IMR-90 (cell line): Measurements from ENCODE around the gene CHCHD1.

ENCODE experiments used
- FOS ChIP-seq: fragments of 150-350 bp; IDR thresholded peaks from 2 replicates; pipeline ENCODE4 v1.6.1; 2016; ENCODE audit warnings: low read depth, low read length
- POLR2A ChIP-seq: IDR thresholded peaks from 2 replicates; pipeline ENCODE4 v1.6.1; 2012; ENCODE audit warnings: mild to moderate bottlenecking, low read depth, low read length
- RAD21 ChIP-seq: IDR thresholded peaks from 2 replicates; pipeline ENCODE4 v1.6.1; 2012; ENCODE audit warnings: low read length, improper control_type of control experiment
- TF ChIP-seq, protein P1 (sequence below): conservative IDR thresholded peaks from 2 replicates; pipeline ENCODE4 v1.5.1; 2012; ENCODE audit warnings: mild to moderate bottlenecking, low read depth, low read length, improper control_type of control experiment
- TF ChIP-seq, protein P2 (sequence below): fragments of 150-350 bp; IDR thresholded peaks from 2 replicates; pipeline ENCODE4 v1.6.1; 2017; ENCODE audit warnings: mild to moderate bottlenecking, antibody characterized with exemption, low read length, low read depth

DNA sequence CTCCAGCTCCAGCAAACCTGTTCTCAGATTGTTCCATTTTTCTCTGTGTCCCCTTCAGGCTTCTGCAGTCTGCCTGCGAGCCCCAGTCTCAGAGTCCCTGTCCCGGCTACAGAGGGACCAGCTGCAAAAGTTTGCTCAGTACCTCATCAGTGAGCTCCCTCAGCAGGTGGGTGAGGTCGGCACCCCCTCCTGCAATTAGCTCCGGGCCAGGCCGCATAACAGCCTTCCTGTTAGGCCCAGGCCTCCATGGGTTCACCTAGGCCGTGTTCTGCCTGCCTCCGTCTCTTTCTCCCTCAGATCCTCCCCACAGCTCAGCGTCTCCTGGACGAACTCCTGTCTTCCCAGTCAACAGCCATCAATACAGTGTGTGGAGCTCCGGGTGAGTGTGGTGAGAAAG is 7.8 kb downstream of the CHCHD1 start:
- TF ChIP-seq, protein P1, sequence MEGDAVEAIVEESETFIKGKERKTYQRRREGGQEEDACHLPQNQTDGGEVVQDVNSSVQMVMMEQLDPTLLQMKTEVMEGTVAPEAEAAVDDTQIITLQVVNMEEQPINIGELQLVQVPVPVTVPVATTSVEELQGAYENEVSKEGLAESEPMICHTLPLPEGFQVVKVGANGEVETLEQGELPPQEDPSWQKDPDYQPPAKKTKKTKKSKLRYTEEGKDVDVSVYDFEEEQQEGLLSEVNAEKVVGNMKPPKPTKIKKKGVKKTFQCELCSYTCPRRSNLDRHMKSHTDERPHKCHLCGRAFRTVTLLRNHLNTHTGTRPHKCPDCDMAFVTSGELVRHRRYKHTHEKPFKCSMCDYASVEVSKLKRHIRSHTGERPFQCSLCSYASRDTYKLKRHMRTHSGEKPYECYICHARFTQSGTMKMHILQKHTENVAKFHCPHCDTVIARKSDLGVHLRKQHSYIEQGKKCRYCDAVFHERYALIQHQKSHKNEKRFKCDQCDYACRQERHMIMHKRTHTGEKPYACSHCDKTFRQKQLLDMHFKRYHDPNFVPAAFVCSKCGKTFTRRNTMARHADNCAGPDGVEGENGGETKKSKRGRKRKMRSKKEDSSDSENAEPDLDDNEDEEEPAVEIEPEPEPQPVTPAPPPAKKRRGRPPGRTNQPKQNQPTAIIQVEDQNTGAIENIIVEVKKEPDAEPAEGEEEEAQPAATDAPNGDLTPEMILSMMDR, result no peak
- TF ChIP-seq, protein P2, sequence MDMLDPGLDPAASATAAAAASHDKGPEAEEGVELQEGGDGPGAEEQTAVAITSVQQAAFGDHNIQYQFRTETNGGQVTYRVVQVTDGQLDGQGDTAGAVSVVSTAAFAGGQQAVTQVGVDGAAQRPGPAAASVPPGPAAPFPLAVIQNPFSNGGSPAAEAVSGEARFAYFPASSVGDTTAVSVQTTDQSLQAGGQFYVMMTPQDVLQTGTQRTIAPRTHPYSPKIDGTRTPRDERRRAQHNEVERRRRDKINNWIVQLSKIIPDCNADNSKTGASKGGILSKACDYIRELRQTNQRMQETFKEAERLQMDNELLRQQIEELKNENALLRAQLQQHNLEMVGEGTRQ, result no peak
- TF ChIP-seq POLR2A, result no peak
- TF ChIP-seq RAD21, result no peak
- no peak for TF ChIP-seq FOS
